ENCODE results near the gene FAM136A. TPM values are rescaled to one million over a fixed set of nuclear protein-coding genes. Genes with fewer than 3 reads are reported as not detected.

FAM136A gene
- 35.4 and 39.1 TPM in 2 replicates for total RNA-seq (2013; cell fraction: nucleolus; rRNA removed)
- 69.3 and 80.0 TPM in 2 replicates for total RNA-seq (2014; rRNA removed)
- total RNA-seq (2014; rRNA removed; fragmentation: Illumina TruSeq; extraction: Trizol): 82.2 and 91.8 TPM in 2 replicates
- total RNA-seq (2021): 75.9 and 81.8 TPM in 2 replicates
- polyA plus RNA-seq (2011; ENCODE audit: low read depth): 43.5 TPM
- polyA plus RNA-seq (2011; rRNA removed): 89.7 and 108 TPM in 2 replicates
- polyA plus RNA-seq (2011; cell fraction: cytosol; rRNA removed): 51.1 and 61.6 TPM in 2 replicates
- polyA plus RNA-seq (2011; cell fraction: nucleus; rRNA removed): 54.0 and 72.2 TPM in 2 replicates
- polyA plus RNA-seq (2012): 52.2 and 55.8 TPM in 2 replicates
- polyA plus RNA-seq (2014; fragmentation: Illumina TruSeq; extraction: Trizol): 109 and 125 TPM in 2 replicates
- polyA plus RNA-seq (2014; fragmentation: Nextera tagmentation; extraction: Ambion mirVana): 100 to 1,000 TPM; 128 to 134 TPM
- polyA plus RNA-seq (2014; rRNA removed): 93.7 and 106 TPM in 2 replicates
- 100 to 1,000 TPM; 164 to 173 TPM for polyA plus RNA-seq (2016; fragmentation: Nextera tagmentation; extraction: Ambion mirVana)
- polyA minus RNA-seq (2011; rRNA and poly(A)+ RNA removed): 27.0 and 29.6 TPM in 2 replicates
- 17.5 and 18.0 TPM in 2 replicates for polyA minus RNA-seq (2011; cell fraction: cytosol; rRNA and poly(A)+ RNA removed)
- polyA minus RNA-seq (2011; cell fraction: nucleus; rRNA and poly(A)+ RNA removed): 12.1 and 16.2 TPM in 2 replicates
- percentile 85 among the genes with signal in this experiment for Bru-seq, nascent RNA
- BruChase-seq, experiment 1, labeled RNA remaining after a 6-hour chase: percentile 95 among the genes with signal in this experiment
- percentile 93 among the genes with signal in this experiment for BruChase-seq, experiment 2, labeled RNA remaining after a 2-hour chase
- long read RNA-seq, experiment 1, transcript FAM136A-201 (3 exons, 1,810 nt): major isoform, 181 of 194 reads
- long read RNA-seq, experiment 1, partial matches to known transcripts: 3 of 194 reads
- long read RNA-seq, experiment 1, other reads (novel, unspliced or antisense): 7 of 194 reads
- long read RNA-seq, experiment 2, transcript FAM136A-201 (3 exons, 1,810 nt): major isoform, 769 of 816 reads
- long read RNA-seq, experiment 2, transcript FAM136A-205 (3 exons, 2,398 nt): minor isoform, 15 of 816 reads
- long read RNA-seq, experiment 2, partial matches to known transcripts: 5 of 816 reads
- long read RNA-seq, experiment 2, other reads (novel, unspliced or antisense): 20 of 816 reads

- Histone ChIP-seq H3K27me3 (replicated peaks in 1 of 2; ENCODE audit: control insufficient read depth in 2 of 2, insufficient read depth in 2 of 2, low read length in 1 of 2) (no peaks in the 10 kb centered on the region), H3K9ac (ENCODE audit: control insufficient read depth, insufficient read depth, low read length) (peak within 1 kb of the TSS; percentile 86), H3K4me2 (ENCODE audit: control insufficient read depth, insufficient read depth) (peak within 1 kb of the TSS; percentile 82), H3K27ac (ENCODE audit: control insufficient read depth, insufficient read depth) (peak within 1 kb of the TSS; percentile 85), H2AFZ (ENCODE audit: control insufficient read depth, low read depth, low read length) (peak within 1 kb of the TSS; percentile 88), H4K20me1 (ENCODE audit: control insufficient read depth, insufficient read depth) (no peaks in the 10 kb centered on the region), H3K9me3 (replicated peaks; ENCODE audit: control insufficient read depth, insufficient read depth, low read length) (no peaks in the 10 kb centered on the region), H3K79me2 (ENCODE audit: control insufficient read depth, insufficient read depth, low read length) (peaks cover 12% of the 10 kb centered on the region), H3K36me3 (ENCODE audit: control insufficient read depth in 2 of 2, insufficient read depth in 2 of 2, low read length in 1 of 2) (peaks cover 0 to 3% of the 10 kb centered on the region in 2 experiments; a peak in 2 of 4 replicates), H3K4me1 (ENCODE audit: control insufficient read depth, insufficient read depth, low read length) (peaks cover 3% of the 10 kb centered on the region; the same call in 1 of the 2 replicates), H3K4me3 (peak within 1 kb of the TSS; percentile 84)
- in situ Hi-C loops (cut with MboI): loop anchor here (10.0 kb wide), 2 partner anchors 313 to 643 kb away; no protein-coding TSS in a partner anchor
- ATAC-seq (peak; percentile 93), FAIRE-seq (peak; percentile 73), DNase-seq (ENCODE audit: low read depth, low spot score) (peak; percentile 40)
- ChIA-PET POLR2A (interaction anchor here (0.6 to 1.1 kb wide), 5 partner anchors 8 to 376 kb away, joined by 3 to 5 read pairs (median 3); partner anchors contain the start of gene SNRPG), CTCF (interaction anchor here (0.6 to 7.0 kb wide), 18 partner anchors 7 to 648 kb away, joined by 3 to 128 read pairs (median 6); partner anchors contain the start of genes MXD1, PCYOX1, SNRPG and TIA1), RAD21 (ENCODE audit: unreplicated experiment) (interaction anchor here (0.5 to 5.6 kb wide), 5 partner anchors 8 to 390 kb away, joined by 3 to 49 read pairs (median 17); partner anchors contain the start of genes MXD1 and SNRPG), SMC1A (ENCODE audit: uncharacterized antibody, unreplicated experiment) (interaction anchor here (0.6 to 4.6 kb wide), 6 partner anchors 8 to 388 kb away, joined by 3 to 32 read pairs (median 4); partner anchors contain the start of genes C2orf42, MXD1 and SNRPG)
- intact Hi-C loops (cut with micrococcal nuclease; ENCODE audit: unreplicated experiment): loop anchor here (1.0 to 10.0 kb wide), 5 partner anchors 8 to 643 kb away; partner anchors contain the start of genes PCBP1 and SNRPG
- TSS peak; percentile 74 for BruUV-seq (replicated peaks)
- WGBS (ENCODE audit: insufficient coverage, insufficient replicate concordance, low lambda C conversion rate, missing lambda C conversion rate): under 1% methylated on average over 76 of the region's 79 CpGs
- TF ChIP-seq, protein P1, sequence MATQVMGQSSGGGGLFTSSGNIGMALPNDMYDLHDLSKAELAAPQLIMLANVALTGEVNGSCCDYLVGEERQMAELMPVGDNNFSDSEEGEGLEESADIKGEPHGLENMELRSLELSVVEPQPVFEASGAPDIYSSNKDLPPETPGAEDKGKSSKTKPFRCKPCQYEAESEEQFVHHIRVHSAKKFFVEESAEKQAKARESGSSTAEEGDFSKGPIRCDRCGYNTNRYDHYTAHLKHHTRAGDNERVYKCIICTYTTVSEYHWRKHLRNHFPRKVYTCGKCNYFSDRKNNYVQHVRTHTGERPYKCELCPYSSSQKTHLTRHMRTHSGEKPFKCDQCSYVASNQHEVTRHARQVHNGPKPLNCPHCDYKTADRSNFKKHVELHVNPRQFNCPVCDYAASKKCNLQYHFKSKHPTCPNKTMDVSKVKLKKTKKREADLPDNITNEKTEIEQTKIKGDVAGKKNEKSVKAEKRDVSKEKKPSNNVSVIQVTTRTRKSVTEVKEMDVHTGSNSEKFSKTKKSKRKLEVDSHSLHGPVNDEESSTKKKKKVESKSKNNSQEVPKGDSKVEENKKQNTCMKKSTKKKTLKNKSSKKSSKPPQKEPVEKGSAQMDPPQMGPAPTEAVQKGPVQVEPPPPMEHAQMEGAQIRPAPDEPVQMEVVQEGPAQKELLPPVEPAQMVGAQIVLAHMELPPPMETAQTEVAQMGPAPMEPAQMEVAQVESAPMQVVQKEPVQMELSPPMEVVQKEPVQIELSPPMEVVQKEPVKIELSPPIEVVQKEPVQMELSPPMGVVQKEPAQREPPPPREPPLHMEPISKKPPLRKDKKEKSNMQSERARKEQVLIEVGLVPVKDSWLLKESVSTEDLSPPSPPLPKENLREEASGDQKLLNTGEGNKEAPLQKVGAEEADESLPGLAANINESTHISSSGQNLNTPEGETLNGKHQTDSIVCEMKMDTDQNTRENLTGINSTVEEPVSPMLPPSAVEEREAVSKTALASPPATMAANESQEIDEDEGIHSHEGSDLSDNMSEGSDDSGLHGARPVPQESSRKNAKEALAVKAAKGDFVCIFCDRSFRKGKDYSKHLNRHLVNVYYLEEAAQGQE (IDR thresholded peaks at IDR 0.05; ENCODE audit: low read depth, low read length): no peak
- TF ChIP-seq TBL1XR1 (IDR thresholded peaks at IDR 0.05; ENCODE audit: low read depth, low read length) (no peak), PAX5 (IDR thresholded peaks at IDR 0.05; ENCODE audit: borderline replicate concordance, low read depth, low read length) (no peak), POU2F2 (IDR thresholded peaks at IDR 0.05; ENCODE audit: borderline replicate concordance, low read depth, low read length) (no peak; the same call in 2 of the 3 replicates), SP1 (IDR thresholded peaks at IDR 0.05; ENCODE audit: low read depth, low read length) (no peak), NFIC (IDR thresholded peaks at IDR 0.05; ENCODE audit: low read depth, low read length) (no peak), SIX5 (IDR thresholded peaks at IDR 0.05; ENCODE audit: low read depth, low read length, severe bottlenecking) (no peak), ZBED1 (IDR thresholded peaks at IDR 0.05; ENCODE audit: borderline replicate concordance) (no peak), CHD4 (IDR thresholded peaks at IDR 0.05) (no peak), NKRF (conservative IDR thresholded peaks at IDR 0.05) (peak; percentile 81), CBX5 (IDR thresholded peaks at IDR 0.05; ENCODE audit: low read depth) (peak; percentile 15; the same call in 1 of the 2 replicates), NRF1 (conservative IDR thresholded peaks at IDR 0.05; ENCODE audit: low read depth, low read length) (no peak)
These were observed at the start of gene FAM136A for GRCh38 chr2:70301344-70302194. FAM136A (minus strand) TSS chr2:70302067; CDS start chr2:70302011, 56 bp downstream.
